K562 (cell line): ENCODE data around the gene PTPN7.

ENCODE experiments used
- CTCF ChIP-seq, 3 experiments: IDR thresholded peaks in 2 of 3; conservative IDR thresholded peaks in 1 of 3; 2 replicates each; pipeline ENCODE4 v1.5.1; 2011 to 2012; ENCODE audit warnings: low read length in 3 of 3, mild to moderate bottlenecking in 3 of 3, control low read depth in 2 of 3, improper control_type of control experiment in 1 of 3, inconsistent platforms in 1 of 3, low read depth in 1 of 3, mixed read lengths in 1 of 3, moderate library complexity in 1 of 3; ENCODE audit not compliant: insufficient read depth in 2 of 3
- E4F1 ChIP-seq: fragments of 250-450 bp; sonication (Bioruptor Pico); IDR thresholded peaks from 2 replicates; pipeline ENCODE4 v1.5.0; 2021; ENCODE audit warnings: mild to moderate bottlenecking, borderline replicate concordance
- MAX ChIP-seq: sonication (generic); formaldehyde crosslinking; IDR thresholded peaks from 2 replicates; pipeline ENCODE4 v1.9.0; 2022; ENCODE audit warnings: mild to moderate bottlenecking, missing genetic modification reagents

GRCh38 chr1:202182040-202182877 is 21.9 kb upstream of the PTPN7 start:
- no peak for TF ChIP-seq CTCF (IDR thresholded peaks at IDR 0.05 in 2 of 3, conservative IDR thresholded peaks at IDR 0.05 in 1 of 3; ENCODE audit: insufficient read depth in 2 of 3, low read depth in 1 of 3, low read length in 3 of 3)
- no peak for TF ChIP-seq E4F1 (CRISPR knock-in tag)
- no peak; the same call in 1 of the 2 replicates for TF ChIP-seq MAX
